GM19324 (cell line): ENCODE results near the gene SEPTIN8.

Source experiments
- ATAC-seq: cut with Tn5 transposase; IDR thresholded peaks from one replicate; pipeline ENCODE4 v1.9.1; 2021; ENCODE audit warnings: mild to moderate bottlenecking, moderate library complexity; ENCODE audit not compliant: unreplicated experiment, low FRiP score

SEPTIN8 gene

DNA sequence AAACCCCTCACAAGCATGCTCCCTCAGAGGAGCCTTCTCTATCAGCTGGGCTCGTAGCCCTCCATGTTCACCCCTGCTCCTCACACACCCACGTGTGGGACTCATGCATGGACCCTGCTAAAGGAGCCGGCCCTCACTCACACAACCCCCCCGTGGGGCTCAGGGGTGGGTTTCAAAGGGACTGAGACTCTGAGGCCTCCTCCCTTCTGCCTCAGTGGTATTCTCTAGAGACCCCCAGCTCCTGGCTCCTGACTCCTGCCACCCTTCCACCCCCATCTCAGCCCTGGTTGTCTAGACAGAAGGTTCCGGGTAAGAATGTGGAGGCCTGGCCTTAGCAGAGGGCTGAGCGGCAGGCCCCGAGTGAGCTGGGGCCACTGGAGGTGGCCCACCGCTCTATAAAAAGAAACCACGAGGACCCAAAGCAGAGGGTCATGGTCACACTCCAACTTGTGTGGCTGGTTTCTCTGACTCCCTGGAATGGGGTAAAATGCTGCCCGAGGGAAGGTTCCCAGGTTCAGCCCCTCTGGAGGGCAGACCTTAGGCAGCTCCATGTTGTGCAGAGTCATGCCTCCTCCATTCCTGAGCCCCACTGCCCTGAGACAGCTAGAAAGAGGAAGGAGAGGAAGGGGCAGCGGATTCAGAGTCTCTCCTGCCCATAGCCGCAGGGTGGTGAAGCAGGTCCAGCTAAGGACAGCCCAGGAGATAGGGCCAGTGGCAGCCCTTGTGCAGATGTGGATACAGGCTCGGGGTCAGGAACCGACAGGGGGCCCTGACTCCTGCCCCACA is 10.8 kb downstream of the SEPTIN8 start:
- ATAC-seq, result no peak

DNA sequence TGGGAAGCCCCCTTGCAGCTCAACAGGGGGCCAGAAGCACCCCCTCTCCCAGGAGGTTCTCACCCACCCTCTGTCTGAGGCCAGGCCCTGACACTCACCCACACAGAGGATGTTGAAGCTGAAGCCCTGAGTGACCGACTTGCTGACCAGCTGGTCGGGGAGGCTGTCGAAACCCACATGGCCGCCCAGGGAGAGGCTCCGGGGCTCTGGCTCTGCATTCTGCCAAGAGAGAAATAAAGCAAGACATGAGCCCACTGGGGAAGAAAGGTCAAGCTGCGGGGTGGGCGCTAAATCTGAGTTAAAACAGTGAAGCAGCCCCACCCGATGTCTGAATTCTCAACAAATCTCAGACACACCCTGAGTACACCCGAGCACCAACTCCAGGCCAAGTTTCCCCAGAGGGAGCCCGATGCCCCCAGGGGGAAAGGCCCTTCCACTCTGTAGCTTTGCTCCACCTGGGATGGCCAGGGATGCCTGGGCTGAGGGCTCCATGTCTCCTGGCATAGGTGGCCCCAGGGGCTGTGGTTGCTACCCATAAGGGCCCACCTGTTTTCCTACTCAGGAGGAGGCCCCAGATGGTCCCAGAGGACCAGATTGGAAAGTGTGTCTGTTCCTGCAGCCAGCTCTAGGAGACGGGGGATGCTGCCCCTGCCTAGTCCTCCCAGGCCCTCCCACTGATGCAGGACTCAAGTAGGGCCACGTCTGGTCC is 11.6 kb downstream of the SEPTIN8 start:
- ATAC-seq, result no peak

DNA sequence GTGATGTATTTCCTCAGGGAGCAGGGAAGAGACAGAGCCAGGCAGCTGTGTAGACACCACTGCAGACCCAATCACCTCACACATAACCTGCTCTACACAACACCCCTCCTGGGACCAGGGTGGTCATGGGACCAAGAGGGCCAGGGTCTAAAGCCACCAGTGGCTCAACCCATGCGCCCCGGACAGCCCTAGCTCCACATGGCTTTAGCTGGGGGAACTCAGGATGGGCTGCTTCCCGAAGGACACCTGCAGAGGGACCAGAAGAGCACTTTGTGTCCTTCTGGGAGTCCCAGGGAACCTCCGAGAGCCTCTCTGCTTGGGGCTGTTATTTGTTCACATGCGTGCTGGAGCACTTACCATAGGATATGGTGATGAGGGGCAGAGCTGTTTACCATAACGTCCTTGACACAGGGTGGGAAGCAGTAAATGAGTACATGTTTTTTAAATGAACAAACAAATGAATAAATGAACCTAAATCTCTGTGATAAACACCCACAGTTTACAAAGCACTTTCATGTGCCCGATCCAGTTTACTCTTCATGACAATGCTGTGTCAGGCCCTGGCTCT is 12.3 kb downstream of the SEPTIN8 start:
- ATAC-seq, result no peak

DNA sequence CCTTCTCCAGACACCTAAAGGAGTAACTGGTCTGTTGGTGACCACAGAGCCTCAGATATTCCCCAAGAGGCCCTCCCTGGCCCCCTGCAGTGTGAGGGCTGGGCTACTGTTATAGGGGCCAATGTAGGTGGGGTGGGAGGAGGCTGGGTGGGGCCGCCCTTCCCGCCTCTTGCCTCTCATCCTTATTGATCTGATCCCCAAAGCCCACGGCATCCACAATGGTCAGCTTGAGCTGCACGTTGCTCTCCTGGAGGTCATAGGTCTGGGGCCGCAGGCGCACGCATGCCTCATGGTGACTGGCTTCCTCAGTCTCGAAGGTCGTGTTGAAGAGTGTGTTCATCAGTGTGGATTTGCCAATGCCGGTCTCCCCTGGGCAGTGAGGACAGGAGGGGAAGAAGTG is 13.0 kb downstream of the SEPTIN8 start:
- no peak for ATAC-seq

DNA sequence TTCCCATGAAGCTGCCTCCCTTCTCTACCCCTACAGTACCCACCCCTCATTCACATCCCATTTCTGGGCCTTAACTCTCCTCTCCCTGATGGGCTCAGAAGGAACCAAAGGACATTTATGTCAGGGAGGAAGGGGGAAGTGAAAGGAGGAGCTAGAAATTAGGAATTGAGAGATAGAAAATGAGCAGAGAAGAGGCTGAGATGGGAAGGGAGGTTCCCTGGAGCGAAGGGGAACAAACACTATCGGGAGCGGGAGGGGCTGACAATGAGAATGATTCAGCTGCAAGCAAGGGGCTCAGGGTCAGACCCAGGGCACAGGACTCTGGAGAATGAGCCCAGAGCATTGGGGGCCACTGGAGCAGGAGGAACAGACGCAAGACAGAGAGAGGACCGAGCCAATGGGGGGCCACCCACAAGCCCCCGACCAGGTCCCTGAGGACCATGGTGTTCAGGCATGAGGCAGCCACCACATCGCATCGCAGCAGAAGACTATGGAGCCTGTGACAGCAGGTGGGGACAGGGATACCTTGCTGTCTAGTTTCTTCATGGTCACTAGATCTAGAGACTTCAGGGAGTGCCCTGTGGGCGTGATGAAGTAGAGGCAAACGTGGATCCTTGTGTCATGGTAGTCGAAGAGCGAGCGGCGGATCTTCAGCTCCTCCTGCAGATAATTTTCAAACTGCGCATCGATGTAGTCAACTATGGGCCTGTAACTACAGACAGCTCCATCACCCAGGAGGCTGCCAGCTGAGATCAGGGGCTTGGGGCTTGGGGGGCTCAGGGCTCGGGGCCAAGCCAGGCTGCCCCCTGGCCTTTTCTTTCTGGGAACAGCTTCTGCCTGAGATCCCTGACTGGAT is 13.6 kb downstream of the SEPTIN8 start:
- no peak for ATAC-seq

DNA sequence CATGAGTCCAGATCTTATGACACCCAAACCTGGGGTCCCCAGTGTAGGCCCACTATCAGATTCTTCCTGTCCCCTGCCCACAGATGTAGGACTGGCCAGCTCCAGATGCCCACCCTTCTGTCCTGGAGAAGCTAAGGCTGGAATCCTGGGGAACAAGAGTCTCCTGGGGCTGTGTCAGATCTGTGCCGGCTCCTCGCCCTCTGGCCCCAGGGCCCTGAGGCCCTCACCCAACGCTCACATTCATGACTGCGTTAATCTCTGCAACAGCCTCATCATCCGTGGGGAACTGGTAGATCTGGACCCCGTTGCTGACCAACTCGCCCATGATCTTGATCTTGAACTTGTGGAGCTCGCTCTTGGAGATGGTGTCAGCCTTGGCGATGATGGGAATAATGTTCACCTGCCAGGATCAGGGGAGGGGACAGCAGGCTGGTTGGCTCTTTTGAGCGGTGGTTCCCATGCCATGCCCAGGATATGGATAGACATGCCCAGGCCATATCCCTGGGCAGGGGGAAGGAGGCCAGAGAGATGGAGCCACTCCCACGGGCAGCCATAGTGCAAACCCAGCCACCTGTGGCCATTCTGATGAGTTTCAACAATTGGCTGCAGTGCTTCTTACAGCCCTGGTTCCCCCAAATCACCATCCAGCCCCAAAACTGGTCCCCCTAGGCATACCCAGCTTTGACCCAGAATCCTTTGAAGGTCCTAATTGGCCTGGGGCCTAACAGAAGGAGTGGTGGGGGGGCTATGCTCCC is 14.6 kb downstream of the SEPTIN8 start:
- no peak for ATAC-seq

DNA sequence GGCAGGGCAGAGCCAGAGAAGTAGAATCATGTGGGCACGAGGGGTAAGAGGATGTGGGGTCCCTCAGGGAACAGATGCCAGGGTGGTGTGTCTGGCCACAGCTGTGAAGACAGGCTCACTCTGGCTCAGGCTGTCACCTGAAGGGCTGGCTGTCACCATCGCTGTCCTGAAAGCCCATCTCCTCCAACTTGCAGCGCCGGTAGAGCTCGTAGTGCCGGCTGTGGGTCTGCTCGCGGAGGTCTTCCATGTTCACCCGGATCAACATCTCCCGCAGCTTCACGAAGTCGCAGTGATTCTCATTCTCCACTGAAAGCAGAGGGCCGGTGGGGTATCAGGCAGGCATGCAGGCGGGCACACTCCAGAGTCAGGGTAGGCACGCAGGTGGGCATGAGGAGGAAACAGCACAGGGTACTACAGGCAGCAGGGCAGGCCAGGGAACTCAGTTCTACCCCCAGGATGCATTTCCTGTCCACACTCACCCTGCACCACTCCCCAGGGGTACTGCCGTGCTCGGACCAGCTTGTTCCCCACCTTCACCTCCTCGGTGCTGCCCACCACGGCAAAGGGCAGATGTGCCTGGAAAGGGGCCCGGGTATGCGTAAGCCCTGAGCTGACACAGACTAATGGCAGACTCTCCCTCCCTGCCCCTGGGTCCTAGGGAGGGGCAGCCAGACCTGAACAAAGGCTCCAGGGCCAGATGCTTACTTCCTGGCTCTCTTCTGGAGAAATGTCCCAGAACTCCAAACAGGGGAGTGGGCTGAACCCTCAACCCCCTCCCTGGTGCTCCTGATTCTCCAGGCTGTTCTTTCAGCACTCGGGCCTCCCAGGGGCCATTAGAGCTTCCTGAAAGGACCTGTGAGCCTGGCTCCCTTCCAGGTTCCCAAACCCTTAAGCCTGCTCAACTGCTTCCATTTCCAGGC is 15.5 kb downstream of the SEPTIN8 start:
- no peak for ATAC-seq

DNA sequence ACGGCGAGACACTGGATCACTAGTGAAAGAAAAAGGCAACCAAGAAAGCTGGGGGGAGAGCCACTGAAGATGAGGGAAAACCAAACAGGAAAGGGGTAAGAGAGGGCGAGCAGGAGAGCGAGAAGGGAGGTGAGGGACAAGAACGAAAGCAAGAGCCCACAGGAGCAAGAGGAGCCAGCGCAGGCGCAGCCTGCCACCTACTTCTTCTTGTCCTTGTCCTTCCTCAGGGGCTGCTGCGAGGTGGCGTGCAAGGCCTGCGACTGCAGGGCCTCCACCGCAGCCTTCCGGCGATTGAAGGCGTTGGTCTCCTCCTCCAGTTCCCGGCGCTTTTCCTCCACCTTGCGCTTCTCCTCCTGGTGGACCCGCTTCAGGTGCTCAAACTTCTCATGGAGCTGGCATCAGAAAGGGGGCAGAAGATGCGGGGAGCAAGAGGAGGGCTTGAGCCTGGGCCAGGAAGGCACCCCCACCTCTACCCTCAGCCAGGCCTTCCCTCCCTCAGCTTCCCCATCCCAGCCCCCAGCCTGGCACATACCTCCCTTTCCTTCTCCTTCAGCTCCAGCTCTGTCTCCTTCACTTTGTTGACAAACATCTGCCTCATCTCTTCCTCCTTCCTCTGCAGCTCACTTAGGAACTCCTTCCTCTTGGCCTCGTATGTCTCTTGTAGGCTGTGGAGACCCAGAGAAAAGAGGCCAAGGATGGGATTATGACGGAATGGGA is 16.3 kb downstream of the SEPTIN8 start:
- ATAC-seq, result no peak

DNA sequence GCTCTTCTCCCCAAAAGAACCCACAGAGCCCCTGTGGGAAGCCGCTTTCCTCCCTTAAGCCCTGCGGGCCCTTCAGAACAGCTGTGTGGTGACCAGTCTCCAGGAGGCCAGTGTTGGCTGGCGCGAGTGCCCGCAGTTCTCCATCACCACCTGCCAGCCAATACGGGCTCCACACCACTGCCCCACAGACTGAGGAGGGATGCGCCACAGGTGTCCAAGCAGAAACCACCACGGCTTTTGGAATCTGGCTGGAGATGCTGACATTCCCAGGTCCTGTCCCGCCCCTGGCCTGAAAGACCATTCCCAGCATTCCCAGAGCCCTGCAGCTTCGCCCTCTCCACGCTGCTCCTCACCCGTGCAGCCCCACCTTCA is 17.0 kb downstream of the SEPTIN8 start:
- ATAC-seq, result no peak

DNA sequence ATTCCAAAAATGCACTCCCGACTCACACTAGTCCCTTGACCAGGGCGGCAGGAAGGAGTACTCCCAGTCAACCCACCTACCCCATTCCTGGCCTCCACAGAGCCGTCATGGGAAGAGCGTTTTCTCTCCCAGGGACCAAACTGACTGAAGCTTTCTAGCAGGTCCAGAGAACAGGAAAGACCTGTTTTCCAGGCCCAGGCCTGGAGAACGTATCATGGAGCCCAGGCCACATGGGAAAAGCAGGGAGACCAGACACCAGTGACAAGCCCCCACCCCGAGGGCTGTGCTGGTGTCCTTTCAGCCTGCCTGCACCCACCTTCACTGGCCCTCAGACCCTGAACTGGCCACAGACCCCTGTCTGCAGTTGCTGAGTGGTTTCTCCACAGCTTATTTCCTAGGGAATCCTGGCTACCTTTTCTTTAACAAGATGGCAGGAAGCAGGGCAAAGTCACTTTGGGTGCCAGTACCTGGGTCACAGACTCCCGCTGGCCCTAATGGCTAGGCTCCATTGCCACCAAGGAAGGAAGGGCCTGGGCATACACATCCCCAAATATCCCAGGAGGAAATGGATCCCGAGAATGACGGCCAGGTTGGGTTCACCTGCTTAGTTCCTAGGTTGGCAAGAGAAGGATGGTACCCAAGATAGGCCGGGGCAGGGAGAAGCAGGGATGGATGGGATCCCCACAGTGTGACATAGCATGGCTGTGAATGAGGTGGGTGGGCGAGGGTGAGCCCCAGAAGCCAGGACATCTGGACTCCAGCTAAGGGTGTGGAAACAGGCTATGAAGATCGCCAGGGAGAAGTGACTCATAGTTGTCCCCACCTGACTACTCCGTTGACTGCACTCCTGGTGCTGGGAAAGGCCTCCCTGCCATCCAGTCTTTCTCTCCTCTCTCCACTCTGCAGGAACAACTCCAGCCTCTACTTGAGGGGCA is 17.7 kb downstream of the SEPTIN8 start:
- no peak for ATAC-seq

DNA sequence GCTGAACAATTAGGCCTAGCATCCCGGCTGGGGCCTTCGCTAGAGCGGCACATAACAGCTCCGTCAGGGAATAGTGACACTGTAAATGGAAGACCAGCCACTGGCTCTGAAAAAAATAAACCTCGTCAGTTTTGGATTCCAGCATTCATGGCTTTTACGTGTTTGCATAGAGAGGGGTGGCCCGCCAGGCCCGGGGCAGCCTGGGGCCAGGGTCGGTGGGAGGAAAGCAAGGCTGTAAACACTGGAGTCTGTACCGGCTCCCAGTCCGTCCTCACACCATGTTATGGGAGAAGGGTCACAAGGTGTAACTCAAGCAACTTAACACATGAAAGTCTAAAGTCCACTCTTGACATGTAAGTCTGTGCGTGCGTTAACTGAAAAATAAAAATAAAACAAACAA is 18.6 kb downstream of the SEPTIN8 start:
- ATAC-seq, result no peak

DNA sequence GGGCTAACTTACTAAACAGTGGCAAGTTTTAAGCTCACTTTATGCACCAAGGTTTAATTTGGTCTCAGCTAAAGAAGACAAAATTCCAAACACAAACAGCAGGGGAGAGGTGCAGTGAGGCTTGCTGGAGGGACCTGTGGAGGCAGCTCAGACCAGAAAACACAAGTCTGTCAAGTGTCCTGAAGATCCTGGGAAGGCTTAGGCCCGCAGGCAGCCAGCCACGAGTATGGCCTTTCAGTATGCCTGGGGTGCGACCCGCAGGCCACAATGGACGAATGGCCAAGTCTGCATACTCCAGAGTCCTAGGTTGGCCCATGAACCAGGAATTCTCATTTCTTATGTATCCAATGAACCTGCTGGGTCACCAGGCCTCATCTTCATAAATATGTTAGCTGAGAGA is 20.5 kb downstream of the SEPTIN8 start:
- no peak for ATAC-seq

DNA sequence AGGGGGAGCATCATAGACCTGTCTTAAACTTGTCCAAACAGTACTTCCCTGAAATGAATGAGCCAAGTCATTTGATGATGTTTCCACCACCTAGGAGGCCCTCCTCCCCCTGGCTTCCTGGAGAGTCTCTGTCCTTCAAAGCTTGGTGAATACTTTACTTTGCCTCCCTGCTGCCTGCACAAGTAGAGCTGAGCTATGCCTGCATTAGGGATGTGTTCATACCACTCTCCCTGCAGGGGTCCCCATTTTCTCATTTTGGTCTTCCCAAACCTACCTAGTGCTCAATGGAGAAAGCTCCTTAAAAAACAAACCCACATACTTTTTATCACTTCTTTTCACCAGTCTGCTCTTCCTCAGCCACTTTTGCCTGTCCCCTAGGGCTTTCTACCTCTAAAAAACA is 22.1 kb downstream of the SEPTIN8 start:
- no peak for ATAC-seq

DNA sequence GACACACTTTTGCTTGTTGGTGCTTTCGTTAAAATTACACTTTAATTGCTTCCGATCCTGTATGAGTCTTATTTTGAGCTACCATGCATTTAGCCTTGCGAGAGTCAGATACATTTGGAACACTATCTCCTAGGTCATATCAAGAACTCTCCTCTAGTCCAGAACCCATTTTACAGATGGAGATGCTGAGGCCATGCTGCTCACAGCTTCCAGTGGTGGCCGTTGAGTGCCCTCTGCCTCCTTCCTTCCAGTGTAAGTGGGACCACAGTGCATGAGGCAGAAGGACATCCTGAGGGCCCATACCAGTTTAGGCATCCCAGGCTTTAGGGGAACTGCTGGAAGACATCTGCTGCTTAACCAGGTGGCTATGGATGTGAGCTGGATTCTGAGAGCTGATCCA is 22.9 kb downstream of the SEPTIN8 start:
- ATAC-seq, result no peak

DNA sequence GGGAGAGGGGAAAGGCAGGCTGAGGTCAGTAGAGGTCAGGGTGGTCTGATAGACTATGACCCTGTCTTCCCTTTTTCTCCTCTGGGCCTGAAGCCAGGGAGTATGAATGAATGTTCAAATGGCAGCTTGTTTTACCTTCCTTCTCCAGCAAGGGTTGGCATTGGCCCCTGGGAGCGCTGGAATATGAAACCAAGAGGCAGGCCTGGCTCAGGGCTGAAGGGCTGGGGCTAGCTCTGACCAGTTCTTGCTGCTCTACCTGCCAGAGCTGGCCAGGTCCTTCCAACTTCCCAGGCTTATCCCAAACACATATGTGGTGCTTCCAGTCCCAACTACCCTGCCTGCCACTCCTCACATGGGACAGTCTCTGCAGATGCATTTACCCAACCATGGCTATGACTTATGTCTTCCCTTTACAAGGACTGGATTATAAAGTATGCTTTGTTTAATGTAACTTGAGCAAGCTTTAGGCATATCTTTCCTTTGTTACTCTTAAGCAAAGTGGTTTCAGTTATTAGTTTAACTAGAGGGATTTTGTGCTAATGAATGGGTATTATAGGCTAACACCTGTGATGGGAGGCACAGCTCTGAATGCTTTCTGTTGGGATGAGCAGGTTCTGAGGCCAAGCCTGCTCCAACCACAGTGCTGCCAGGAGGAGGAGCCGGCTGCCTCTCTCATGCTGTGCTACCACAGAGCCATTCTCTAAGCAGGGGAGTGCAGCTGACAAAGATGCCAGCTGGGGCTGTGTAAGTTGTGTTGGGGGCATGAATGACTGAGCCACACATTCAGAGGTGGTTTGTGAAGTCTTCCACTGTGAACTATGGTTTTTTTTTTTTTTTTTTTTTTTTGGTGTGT is 23.7 kb downstream of the SEPTIN8 start:
- no peak for ATAC-seq

DNA sequence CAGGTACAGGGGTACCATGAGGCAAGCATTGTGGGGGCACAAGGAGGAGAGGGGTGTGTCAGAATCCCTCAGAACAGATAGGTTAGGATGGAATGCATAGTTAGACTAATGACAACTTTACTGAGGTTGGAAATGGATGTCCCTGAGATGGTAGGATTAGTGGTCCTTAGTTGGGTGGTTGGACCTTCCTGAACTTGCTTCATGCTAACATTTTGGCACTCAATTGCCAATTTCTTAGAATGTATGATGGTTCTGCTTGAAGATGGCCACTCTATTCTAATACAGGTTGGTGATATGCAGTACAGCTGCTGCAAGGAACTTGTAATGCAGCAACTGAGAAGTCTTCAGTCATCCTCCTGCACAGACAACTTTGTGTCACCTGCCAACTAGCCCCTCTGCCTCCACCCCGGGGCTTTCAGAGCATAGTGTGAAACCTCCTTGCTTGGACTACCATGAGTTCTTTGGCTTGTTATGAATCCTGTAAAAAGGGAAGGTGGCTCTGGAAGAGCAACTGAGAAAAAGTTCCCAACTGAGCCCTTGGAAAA is 24.4 kb downstream of the SEPTIN8 start:
- ATAC-seq, result no peak
